GM10266 (cell line): ENCODE data around the gene SFXN2.
A peak's percentile ranks its signal among the peaks of the same experiment; 100 is the strongest.

Experiments used
- DNase-seq: peaks from one replicate; pipeline ENCODE4 v3.0.0; 2012; ENCODE audit errors: extremely low spot score
- TF ChIP-seq, protein P1 (sequence below): IDR thresholded peaks from 2 replicates; pipeline ENCODE4 v1.5.1; 2012; ENCODE audit warnings: mild to moderate bottlenecking, low read depth; ENCODE audit not compliant: control insufficient read depth, insufficient read depth; ENCODE audit errors: missing control alignments

The SFXN2 gene

DNA sequence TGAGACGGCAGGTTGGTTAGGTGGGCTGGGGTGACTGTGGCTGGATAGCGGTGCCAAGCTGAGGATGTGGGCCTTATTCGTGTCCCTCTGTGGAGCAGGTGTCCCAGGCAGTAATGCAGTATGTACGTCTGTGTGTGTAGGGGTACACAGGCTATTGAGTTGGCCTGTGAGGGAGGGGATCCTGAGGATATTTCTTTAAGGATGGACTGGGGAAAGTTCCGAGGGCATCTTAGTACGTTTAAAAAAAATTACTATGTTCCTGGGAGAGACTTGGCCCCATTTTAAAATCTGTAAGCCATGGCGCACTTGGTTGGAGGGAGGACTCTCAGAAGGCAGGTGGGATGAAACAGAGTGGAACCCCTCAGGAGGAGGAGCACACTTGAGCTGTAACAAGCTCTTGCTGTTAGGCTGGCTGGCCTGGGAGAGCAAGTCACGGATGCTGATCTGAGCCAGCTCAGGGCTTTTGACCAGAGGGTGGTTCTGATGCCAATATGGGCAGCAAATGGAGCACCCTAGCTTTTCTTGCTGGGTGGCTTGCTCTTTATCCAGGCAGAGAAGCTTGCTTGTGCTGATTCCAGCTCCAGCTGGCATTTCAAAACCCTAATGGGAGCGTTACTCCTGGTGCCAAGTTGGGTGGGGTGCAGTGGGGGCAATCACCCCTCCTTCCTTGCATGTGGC is 30.1 kb downstream of the SFXN2 start:
- TF ChIP-seq, protein P1, sequence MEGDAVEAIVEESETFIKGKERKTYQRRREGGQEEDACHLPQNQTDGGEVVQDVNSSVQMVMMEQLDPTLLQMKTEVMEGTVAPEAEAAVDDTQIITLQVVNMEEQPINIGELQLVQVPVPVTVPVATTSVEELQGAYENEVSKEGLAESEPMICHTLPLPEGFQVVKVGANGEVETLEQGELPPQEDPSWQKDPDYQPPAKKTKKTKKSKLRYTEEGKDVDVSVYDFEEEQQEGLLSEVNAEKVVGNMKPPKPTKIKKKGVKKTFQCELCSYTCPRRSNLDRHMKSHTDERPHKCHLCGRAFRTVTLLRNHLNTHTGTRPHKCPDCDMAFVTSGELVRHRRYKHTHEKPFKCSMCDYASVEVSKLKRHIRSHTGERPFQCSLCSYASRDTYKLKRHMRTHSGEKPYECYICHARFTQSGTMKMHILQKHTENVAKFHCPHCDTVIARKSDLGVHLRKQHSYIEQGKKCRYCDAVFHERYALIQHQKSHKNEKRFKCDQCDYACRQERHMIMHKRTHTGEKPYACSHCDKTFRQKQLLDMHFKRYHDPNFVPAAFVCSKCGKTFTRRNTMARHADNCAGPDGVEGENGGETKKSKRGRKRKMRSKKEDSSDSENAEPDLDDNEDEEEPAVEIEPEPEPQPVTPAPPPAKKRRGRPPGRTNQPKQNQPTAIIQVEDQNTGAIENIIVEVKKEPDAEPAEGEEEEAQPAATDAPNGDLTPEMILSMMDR = no peak
- DNase-seq = no peak

DNA sequence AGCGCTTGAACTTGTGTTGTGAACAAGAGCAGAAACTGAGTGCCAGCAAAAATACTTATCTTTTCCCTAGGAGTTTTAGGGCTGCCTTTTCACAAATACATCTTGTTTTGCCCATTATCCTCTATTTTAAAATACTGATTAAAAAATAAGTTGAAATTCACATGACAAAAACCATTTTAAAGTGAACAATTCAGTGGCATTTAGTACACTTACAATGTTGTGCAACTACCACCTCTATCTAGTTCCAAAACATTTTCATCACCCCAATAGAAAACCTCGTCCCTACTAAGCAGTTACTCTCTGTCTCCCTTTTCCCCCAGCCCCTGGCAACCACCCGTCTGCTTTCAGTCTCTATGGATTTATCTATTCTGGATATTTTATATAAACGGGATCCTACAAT is 30.7 kb downstream of the SFXN2 start:
- TF ChIP-seq, protein P1 = no peak
- no peak for DNase-seq

DNA sequence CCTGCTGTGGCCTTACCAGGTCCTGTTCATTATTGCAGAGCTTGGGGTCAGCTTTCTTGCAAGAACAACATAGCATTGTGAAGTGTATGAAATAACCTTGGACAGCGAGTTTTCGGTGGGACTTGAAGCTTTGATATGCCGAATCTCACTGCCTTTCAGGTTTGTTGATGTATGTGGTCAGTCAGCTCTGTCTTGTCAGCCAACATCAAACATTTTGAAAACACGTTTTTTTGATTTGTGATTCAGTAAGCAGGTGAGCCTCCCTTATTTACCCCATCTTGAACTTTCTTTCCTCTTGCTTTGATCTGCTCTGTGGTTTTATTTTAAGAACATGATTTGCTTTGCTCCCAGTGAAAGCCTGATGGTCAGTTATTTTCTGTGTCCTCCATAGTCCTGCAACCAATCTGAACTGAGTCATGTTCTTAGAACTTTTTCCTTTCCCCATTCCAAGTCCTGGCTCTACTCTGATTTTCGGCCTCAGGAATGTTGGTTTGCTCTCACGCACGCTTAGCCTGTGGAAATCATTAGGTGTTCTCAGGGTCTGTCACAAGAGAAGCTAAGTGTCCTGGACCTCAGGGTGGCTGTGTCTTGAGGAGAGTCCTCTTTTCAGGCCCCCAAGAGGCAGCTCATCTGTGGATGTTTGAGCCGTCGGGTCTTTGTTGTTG is 38.0 kb downstream of the SFXN2 start:
- TF ChIP-seq, protein P1 = no peak
- DNase-seq = no peak

DNA sequence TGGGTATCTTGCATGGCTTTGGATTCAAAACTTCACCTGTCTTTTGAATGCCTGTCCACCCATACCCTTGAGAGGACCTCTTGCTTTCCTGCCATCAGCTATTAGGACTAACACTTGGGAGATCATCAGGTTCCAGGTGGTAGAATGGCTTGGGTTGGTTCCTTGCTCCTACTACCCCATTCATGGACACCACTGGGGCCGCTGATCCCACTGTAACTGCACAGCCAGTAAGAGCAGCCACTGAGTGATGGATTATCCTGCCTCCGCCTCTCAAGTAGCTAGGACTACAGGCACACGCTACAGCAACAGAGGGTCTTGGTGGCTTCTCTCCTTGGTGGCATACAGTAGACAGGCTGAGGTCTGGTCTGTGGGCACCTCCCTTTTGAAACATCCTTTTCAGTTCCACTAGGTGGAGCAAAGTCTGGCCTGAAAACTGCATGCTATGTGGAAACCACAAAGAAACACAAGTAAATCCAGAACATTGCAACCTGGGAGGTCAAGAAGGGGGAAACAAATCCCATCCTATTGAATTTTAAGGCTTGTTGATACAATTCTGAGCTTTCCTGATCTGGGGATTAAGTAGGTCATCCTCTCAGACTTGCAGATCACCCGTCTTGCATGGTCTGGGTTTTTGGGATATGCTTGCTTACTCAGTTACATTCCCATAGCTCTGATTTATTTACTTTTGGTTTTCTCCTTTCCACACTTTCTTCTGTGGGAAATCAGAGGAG is 38.7 kb downstream of the SFXN2 start:
- peak; percentile 38 for DNase-seq
- TF ChIP-seq, protein P1 = peak; percentile 54

DNA sequence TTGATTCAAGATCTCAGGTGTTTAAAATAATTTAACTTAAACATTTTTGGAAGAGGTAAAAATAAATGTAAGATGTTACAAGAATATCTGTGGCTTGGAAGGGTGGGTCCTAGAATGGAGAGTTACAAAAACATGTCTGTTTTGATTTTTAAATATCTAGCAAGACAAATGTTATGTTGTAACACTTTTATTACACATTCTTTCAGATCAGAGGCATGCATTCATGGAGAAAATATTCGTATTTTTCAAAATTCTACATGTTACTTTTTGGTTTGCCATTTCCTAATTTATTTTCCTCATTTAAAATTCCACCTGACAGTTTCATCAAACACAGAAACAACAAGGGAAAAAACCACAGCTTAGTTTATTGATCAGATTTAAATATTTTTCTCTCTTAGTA is 39.3 kb downstream of the SFXN2 start:
- DNase-seq = no peak
- TF ChIP-seq, protein P1 = no peak

DNA sequence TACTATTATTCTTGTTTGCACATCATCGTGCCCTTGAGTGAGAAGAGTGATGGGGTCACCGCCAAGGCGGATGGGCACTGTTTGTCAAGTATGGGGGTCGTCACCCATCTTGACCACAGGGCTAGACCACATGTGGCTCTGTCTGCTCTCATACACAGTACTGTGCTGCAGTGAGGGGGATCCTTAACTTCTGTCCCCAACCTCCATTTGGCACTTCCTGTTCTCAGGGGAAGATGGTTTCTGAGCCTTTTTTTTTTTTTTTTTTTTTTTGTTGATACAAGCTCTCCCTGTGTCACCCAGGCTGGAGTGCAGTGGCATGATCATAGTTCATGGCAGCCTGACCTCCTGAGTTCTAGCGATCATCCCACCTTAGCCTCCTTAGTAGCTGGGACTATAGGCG is 42.9 kb downstream of the SFXN2 start:
- no peak for DNase-seq
- TF ChIP-seq, protein P1 = no peak
